SK-N-SH (cell line): ENCODE data around the gene EXOC1L. TPM values are rescaled to one million over a fixed set of nuclear protein-coding genes. Genes with fewer than 3 reads are reported as not detected.

ENCODE experiments used
- CTCF ChIA-PET: fragments of 300-600, 350-600 bp; formaldehyde crosslinking; extraction: SDS; loops from one replicate; lab custom pipeline; 2021; lab: Yijun Ruan, JAX
- POLR2A ChIA-PET: fragments of 350-600 bp; sonication (Branson Sonifier 250); formaldehyde crosslinking; extraction: SDS; loops from one replicate; lab custom pipeline; 2020; ENCODE audit warnings: antibody characterized with exemption, inconsistent platforms; lab: Yijun Ruan, JAX
- DNase-seq: peaks from one replicate; pipeline ENCODE4 v3.0.0; 2012
- H2AFZ ChIP-seq: fragments of 200-600 bp; sonication (generic); 2 replicates; pipeline ENCODE4 v1.8.1; 2016; ENCODE audit warnings: antibody characterized with exemption, mild to moderate bottlenecking, low read depth
- H3F3A ChIP-seq: fragments of 200-600 bp; sonication (generic); replicated peaks from 2 replicates; pipeline ENCODE3; 2016; ENCODE audit warnings: antibody characterized with exemption, mild to moderate bottlenecking; ENCODE audit not compliant: insufficient read depth
- H3K27ac ChIP-seq, 2 experiments: fragments of 200-500 bp in 1 of 2; fragments of 200-600 bp in 1 of 2; sonication (Bioruptor generic) in 1 of 2; sonication (generic), shearing (Covaris generic) in 1 of 2; 2 replicates each; pipeline versions ENCODE4 v1.5.1 to v1.6.1; 2014 to 2016; ENCODE audit warnings: low read depth in 2 of 2, inconsistent platforms in 1 of 2, low read length in 1 of 2, mild to moderate bottlenecking in 1 of 2, mixed read lengths in 1 of 2
- H3K27me3 ChIP-seq: fragments of 200-600 bp; sonication (generic), shearing (Covaris generic); 2 replicates; pipeline ENCODE4 v1.6.1; 2016; ENCODE audit warnings: mixed run types; ENCODE audit not compliant: insufficient read depth
- H3K36me3 ChIP-seq, 2 experiments: fragments of 200-500 bp in 1 of 2; fragments of 200-600 bp in 1 of 2; sonication (Bioruptor generic) in 1 of 2; sonication (generic) in 1 of 2; replicated peaks in 1 of 2; 2 replicates each; pipeline versions ENCODE3 to v1.5.1; 2014 to 2016; ENCODE audit warnings: low read length in 1 of 2, mild to moderate bottlenecking in 1 of 2; ENCODE audit not compliant: insufficient read depth in 2 of 2, control insufficient read depth in 1 of 2
- H3K4me1 ChIP-seq, 2 experiments: fragments of 200-500 bp in 1 of 2; fragments of 200-600 bp in 1 of 2; sonication (Bioruptor generic) in 1 of 2; sonication (generic), shearing (Covaris generic) in 1 of 2; 2 replicates each; pipeline versions ENCODE4 v1.5.1 to v1.6.1; 2014 to 2016; ENCODE audit warnings: low read depth in 1 of 2, low read length in 1 of 2, mixed run types in 1 of 2; ENCODE audit not compliant: insufficient read depth in 2 of 2, control insufficient read depth in 1 of 2
- H3K4me2 ChIP-seq: fragments of 200-600 bp; sonication (generic), shearing (Covaris generic); 2 replicates; pipeline ENCODE4 v1.6.1; 2017; ENCODE audit warnings: mixed run types
- H3K4me3 ChIP-seq, 2 experiments: fragments of 200-500 bp in 1 of 2; fragments of 200-600 bp in 1 of 2; sonication (Bioruptor generic) in 1 of 2; sonication (generic), shearing (Covaris generic) in 1 of 2; 2 replicates each; pipeline versions ENCODE4 v1.5.1 to v1.8.1; 2014 to 2016; ENCODE audit warnings: low read depth in 2 of 2, inconsistent platforms in 1 of 2, low read length in 1 of 2, mild to moderate bottlenecking in 1 of 2, mixed read lengths in 1 of 2, moderate library complexity in 1 of 2
- H3K79me2 ChIP-seq: fragments of 200-600 bp; sonication (generic); 2 replicates; pipeline ENCODE4 v1.8.1; 2017; ENCODE audit warnings: mild to moderate bottlenecking; ENCODE audit not compliant: insufficient read depth
- H3K9ac ChIP-seq: fragments of 200-600 bp; sonication (generic); 2 replicates; pipeline ENCODE4 v1.6.1; 2017; ENCODE audit warnings: mixed run types
- H3K9me2 ChIP-seq: fragments of 200-600 bp; sonication (generic); 2 replicates; pipeline ENCODE4 v1.6.1; 2017; ENCODE audit warnings: mixed run types
- H3K9me3 ChIP-seq: fragments of 200-600 bp; sonication (generic); 2 replicates; pipeline ENCODE4 v1.6.1; 2017; ENCODE audit warnings: mixed run types, mild to moderate bottlenecking, moderate library complexity
- H4K20me1 ChIP-seq: fragments of 200-600 bp; sonication (generic); 2 replicates; pipeline ENCODE4 v1.6.1; 2017; ENCODE audit warnings: mild to moderate bottlenecking, mixed run types; ENCODE audit not compliant: insufficient read depth
- CTCF ChIP-seq: fragments of 200-600 bp; sonication (generic); IDR thresholded peaks from 2 replicates; pipeline ENCODE4 v1.6.1; 2017; ENCODE audit warnings: antibody characterized with exemption, mild to moderate bottlenecking, moderate library complexity
- EZH2phosphoT487 ChIP-seq: fragments of 200-600 bp; sonication (generic); IDR thresholded peaks from 2 replicates; pipeline ENCODE4 v1.6.1; 2017; ENCODE audit warnings: low read depth, mixed run types, mild to moderate bottlenecking, antibody characterized with exemption, moderate library complexity, borderline replicate concordance
- FOXM1 ChIP-seq: IDR thresholded peaks from 2 replicates; pipeline ENCODE4 v1.4.0; 2012; ENCODE audit warnings: low read depth, mild to moderate bottlenecking
- IRF3 ChIP-seq: fragments of 150-350 bp; IDR thresholded peaks from 2 replicates; pipeline ENCODE4 v1.6.1; 2016; ENCODE audit warnings: mild to moderate bottlenecking, low read depth, low read length
- RAD21 ChIP-seq: IDR thresholded peaks from 2 replicates; pipeline ENCODE4 v1.6.1; 2012; ENCODE audit warnings: mild to moderate bottlenecking, low read length
- REST ChIP-seq: IDR thresholded peaks from 2 replicates; pipeline ENCODE4 v1.6.1; 2012; ENCODE audit warnings: mild to moderate bottlenecking, low read depth, low read length, moderate library complexity
- RXRA ChIP-seq: IDR thresholded peaks from 2 replicates; pipeline ENCODE4 v1.4.0; 2012; ENCODE audit warnings: low read depth, mild to moderate bottlenecking, borderline replicate concordance
- SIN3A ChIP-seq: IDR thresholded peaks from 2 replicates; pipeline ENCODE4 v1.6.1; 2012; ENCODE audit warnings: low read depth, mild to moderate bottlenecking, low read length, moderate library complexity, borderline replicate concordance
- TEAD4 ChIP-seq: IDR thresholded peaks from 2 replicates; pipeline ENCODE4 v1.4.0; 2012; ENCODE audit warnings: mild to moderate bottlenecking, borderline replicate concordance; ENCODE audit not compliant: insufficient read depth
- USF1 ChIP-seq: IDR thresholded peaks from 2 replicates; pipeline ENCODE4 v1.4.0; 2012; ENCODE audit warnings: low read depth, borderline replicate concordance
- WGBS: methylation state at CpG from one replicate; pipeline ENCODE4 v1.1.6; 2017; ENCODE audit warnings: low lambda C conversion rate; 5-methylcytosine and 5-hydroxymethylcytosine counted together
- polyA plus RNA-seq, 3 experiments: library from polyadenylated mRNA; depleted of rRNA; stranded (reverse); fragments of >200 nt; gene quantifications; 2 replicates each; pipeline ENCODE4 v1.2.3, GENCODE V29; 2012

EXOC1L gene
- polyA plus RNA-seq, 1 of the 3 experiments (the other 2 are of a cell fraction): not detected

GRCh38 chr4:55854129-55854528 is 34.5 kb downstream of the EXOC1L start:
- Histone ChIP-seq H3K4me1 (peaks cover 0 to 7% of the 10 kb centered on the region in 2 experiments; a peak in 2 of 4 replicates), H3F3A (no peaks in the 10 kb centered on the region)
- POLR2A ChIA-PET: interaction anchor here (2.0 kb wide), 1 partner anchor 308 kb away, joined by 7 read pairs; the partner anchor contains the start of gene CLOCK

GRCh38 chr4:55857586-55857985 is 38.0 kb downstream of the EXOC1L start:
- CTCF ChIA-PET: interaction anchor here (2.7 kb wide), 1 partner anchor 9 kb away, joined by 13 read pairs; no protein-coding TSS in a partner anchor
- Histone ChIP-seq H3K27ac (no peak overlapping the region), H3K9me3 (no peaks in the 10 kb centered on the region), H4K20me1 (no peaks in the 10 kb centered on the region), H3K4me1 (peaks cover 0 to 7% of the 10 kb centered on the region in 2 experiments; a peak in 2 of 4 replicates), H3K4me2 (no peak overlapping the region), H3F3A (no peaks in the 10 kb centered on the region), H3K9ac (no peak overlapping the region), H3K9me2 (no peaks in the 10 kb centered on the region), H3K79me2 (peaks cover 82% of the 10 kb centered on the region), H3K4me3 (no peak overlapping the region), H2AFZ (no peak overlapping the region), H3K36me3 (peaks cover 37 to 44% of the 10 kb centered on the region in 2 experiments), H3K27me3 (no peaks in the 10 kb centered on the region)
- TF ChIP-seq CTCF (0 out of 2 replicates have a peak, but pooled peaks have one; percentile 16), IRF3 (no peak)
- no peak for DNase-seq
- POLR2A ChIA-PET: no interaction called here
- WGBS: 94% methylated on average over 1 of the region's 1 CpG

More at GRCh38 chr4:55854129-55854528, 34.5 kb downstream of the EXOC1L start:
- H3K4me3 ChIP-seq: peak overlapping the region; percentile 97 to 99
- CTCF ChIA-PET: interaction anchor here (2.2 to 3.1 kb wide), 2 partner anchors 9 to 13 kb away, joined by 12 to 21 read pairs; no protein-coding TSS in a partner anchor
- peak overlapping the region; percentile 91 for H2AFZ ChIP-seq
- TF ChIP-seq SIN3A (0 out of 2 replicates have a peak, but pooled peaks have one; percentile 20), IRF3 (no peak)
- H4K20me1 ChIP-seq: no peaks in the 10 kb centered on the region
- peak; percentile 14 for DNase-seq
- H3K36me3 ChIP-seq: peaks cover 9 to 18% of the 10 kb centered on the region in 2 experiments
- WGBS: 1% methylated on average over 6 of the region's 7 CpGs
- H3K9ac ChIP-seq: peak overlapping the region; percentile 90
- H3K9me2 ChIP-seq: no peaks in the 10 kb centered on the region
- H3K27ac ChIP-seq: peak overlapping the region; percentile 82 to 86
- H3K9me3 ChIP-seq: no peaks in the 10 kb centered on the region
- H3K27me3 ChIP-seq: no peaks in the 10 kb centered on the region
- H3K79me2 ChIP-seq: peaks cover 54% of the 10 kb centered on the region
- H3K4me2 ChIP-seq: peak overlapping the region; percentile 77

GRCh38 chr4:55859711-55860110 is 40.1 kb downstream of the EXOC1L start:
- ChIA-PET POLR2A (no interaction called here), CTCF (interaction anchor here (0.8 kb wide), 1 partner anchor 513 kb away, joined by 3 read pairs; no protein-coding TSS in a partner anchor)
- Histone ChIP-seq H3F3A (peaks cover 4% of the 10 kb centered on the region), H3K36me3 (peaks cover 52 to 53% of the 10 kb centered on the region in 2 experiments), H3K4me3 (no peak overlapping the region), H3K9ac (no peak overlapping the region), H3K27ac (no peak overlapping the region), H3K4me2 (no peak overlapping the region), H3K4me1 (peaks cover 0 to 2% of the 10 kb centered on the region in 2 experiments; a peak in 2 of 4 replicates), H3K79me2 (peaks cover 74% of the 10 kb centered on the region), H4K20me1 (no peaks in the 10 kb centered on the region), H2AFZ (no peak overlapping the region), H3K27me3 (no peaks in the 10 kb centered on the region), H3K9me2 (no peaks in the 10 kb centered on the region), H3K9me3 (no peaks in the 10 kb centered on the region)
- WGBS: 95% methylated on average over 2 of the region's 2 CpGs
- no peak for DNase-seq
- TF ChIP-seq TEAD4 (no peak), EZH2phosphoT487 (no peak), USF1 (no peak), REST (no peak), RXRA (no peak), FOXM1 (no peak), RAD21 (no peak)
